ENCODE data around the gene MPPED1.
A peak's percentile ranks its signal among the peaks of the same experiment; 100 is the strongest.

Gene MPPED1

DNA sequence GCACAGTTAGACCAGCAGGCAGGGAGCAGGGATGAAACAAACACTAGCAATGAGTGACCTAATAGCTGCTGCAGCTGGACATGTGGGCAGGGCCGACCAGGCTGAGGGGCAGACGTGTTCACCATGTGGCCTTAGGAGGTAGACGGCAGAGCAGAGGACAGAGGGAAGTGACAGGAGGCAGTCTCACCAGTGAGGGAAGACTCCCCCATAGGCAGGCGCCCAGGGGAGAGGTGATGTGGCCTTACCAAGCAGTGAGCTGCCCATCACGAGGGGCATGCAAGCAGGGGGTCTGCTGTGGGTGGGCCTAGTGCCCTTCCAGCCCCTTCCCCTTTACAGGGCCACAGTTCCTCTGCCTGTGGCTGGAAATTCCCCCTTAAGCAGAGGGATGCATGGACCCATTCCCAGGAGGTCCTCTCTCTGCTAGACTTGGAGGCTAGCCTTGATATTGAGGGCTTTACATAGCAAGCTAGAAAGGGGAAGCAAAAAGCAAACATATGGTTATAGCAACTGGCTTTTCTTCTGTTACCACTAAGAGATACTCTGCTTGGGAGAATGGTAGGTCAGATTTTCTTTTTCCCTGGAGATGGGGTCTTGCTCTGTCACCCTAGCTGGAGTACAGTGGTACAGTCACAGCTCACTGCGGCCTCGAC, 67.6 kb downstream of the MPPED1 start:
- DNase-seq = no peak

DNA sequence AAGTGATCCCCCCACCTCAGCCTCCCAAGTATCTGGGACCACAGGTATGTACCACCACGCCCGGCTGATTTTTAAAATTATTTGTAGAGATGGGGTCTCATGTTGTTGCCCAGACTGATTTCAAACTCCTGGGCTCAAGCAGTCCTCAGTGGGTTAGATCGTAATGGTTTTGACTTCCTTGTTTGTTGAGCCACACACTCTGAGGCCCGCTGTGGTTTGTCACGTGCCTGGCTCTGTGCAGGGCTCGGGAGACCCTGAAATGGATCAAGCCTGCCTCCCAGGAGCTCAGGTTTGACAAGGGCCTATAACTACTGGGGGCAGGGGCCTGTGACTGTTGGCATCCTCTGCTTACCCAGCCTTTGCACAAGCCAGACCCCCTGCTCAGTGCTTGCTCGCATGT, 68.1 kb downstream of the MPPED1 start:
- DNase-seq = no peak

DNA sequence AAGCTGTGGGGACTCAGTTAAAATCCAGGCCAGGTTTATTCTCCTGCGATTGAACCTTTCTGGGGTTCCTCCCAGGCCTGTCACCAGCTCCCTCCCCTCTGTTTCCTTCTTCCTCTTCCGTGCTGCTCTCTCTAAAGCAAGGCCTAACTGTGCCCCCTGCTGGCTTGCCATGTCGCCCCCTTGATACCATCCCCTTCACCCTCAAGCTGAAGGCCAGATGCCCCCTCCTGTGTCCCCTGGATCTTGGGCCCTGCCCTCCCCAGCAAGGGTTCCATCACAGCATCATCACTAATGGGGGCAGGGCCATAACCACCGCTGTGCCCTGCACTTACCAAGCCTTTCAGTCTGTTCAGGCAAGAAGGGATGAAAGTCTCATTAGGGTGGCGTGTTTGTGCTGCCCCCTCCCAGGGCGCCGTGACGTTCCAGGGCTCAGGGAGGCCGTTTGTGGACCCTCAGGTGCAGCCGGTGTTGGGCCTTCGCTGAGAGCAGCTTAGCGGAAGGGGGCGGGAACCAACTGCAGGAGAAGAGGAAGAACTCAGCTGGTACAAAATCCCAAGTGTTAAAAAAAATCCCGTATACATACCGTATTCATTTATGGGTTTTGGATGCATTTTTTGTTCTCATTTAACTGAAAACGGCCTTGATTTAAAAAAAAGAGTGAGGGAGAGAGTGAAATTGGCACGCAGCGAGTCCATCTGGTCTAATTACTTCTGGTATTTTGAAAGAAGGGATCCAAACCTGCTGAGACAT, 69.9 kb downstream of the MPPED1 start:
- peak; percentile 19 for DNase-seq

DNA sequence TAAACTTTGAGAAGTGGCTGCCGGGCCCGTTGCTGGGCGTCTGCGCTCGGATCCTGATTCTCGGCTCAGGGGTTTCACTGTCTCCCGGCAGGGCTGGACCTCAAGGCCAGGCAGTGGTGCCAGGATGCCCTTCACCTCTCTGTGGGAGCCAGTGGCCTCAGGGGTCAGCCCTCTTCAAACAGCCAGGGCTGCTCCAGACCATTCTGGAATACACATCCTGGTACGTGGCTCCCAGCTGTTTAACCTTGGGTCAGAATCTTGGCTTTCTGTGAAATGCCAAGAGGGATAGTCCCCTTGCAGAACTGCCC, 70.5 kb downstream of the MPPED1 start:
- no peak for DNase-seq

DNA sequence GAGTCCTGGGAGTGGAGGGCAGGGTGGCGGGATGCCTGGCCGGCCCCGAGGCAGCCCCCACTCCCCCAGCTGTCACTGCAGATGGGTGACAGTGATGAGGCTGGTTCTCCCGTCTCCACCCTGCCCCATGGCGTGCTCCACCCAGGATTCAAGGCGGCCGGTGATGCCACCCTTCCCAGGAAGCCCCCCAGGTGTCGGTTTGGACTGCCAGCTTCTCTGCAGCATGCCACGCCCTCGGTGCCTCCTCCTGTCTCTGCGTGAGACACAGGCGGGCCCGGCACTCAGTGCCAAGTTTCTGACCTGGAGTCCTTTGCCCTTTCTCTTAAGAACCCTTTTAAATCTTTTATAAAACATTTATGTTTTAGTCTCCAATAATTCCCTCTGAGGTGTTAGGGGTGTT, 71.5 kb downstream of the MPPED1 start:
- DNase-seq = no peak

DNA sequence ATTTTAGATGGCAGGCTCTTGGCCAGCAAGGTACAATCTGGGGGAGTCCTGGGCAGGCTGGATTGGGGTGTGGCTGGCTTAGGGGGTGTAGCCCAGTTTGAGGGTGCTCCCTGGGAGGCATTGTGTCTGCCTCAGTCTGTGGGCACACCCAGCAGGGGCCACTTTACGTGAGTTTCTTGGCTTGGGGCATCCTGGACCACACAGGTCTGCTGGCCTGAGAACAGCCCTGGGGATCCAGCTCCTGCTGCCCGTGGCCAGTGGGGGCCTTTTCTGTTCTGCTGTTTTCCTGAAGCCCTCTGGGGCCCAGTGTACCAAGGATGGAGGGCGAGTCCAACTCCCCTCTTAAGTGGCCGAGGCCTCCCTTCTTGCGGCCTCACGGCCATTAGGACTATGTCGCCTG, 71.9 kb downstream of the MPPED1 start:
- no peak for DNase-seq

DNA sequence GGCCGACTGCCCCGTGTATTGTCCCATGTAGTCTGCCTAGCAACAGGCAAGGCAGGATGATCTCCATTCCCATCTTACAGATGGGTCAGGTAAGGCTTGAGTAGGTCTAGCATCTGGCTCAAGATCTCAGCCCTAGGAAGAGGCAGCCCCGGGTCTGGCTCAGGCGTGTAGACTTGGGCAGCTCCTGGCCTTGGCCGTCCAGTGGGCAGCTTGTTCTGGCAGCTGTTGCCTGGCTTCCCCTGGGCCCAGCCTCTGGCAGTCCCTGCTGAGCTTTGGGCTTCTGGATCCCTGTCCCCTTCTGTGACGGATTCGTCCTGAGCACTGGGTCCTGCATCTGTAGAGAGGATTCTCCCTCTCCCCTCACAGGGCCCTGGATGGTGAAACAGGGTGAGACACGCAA, 72.4 kb downstream of the MPPED1 start:
- DNase-seq = no peak

DNA sequence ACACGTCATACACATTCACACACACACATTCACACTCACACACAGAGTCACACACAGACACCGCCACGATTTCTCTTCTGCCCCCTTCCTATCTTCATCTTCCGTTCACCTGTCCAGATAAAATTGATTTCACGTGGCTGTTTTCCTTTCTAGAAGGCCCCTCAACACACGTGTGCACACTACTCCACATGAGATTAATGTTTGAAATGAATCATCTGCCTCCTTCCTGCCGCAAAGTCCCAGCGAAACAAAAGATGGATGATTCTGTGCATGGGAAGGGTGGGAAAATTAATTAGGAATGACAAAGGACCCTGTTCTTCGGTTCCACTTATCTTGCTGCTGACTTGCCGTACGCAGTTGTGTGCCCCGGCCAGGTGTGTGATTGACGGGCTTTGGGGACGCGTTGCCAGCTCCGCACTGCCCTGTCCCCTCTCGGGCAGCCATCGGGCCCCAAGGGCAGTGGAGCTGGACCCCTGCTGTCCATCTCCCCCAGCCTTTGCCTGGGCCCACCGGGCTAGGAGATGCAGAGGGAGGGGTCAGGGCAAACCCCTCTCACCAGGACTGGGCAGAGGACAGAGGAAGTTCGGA, 73.8 kb downstream of the MPPED1 start:
- DNase-seq = no peak

DNA sequence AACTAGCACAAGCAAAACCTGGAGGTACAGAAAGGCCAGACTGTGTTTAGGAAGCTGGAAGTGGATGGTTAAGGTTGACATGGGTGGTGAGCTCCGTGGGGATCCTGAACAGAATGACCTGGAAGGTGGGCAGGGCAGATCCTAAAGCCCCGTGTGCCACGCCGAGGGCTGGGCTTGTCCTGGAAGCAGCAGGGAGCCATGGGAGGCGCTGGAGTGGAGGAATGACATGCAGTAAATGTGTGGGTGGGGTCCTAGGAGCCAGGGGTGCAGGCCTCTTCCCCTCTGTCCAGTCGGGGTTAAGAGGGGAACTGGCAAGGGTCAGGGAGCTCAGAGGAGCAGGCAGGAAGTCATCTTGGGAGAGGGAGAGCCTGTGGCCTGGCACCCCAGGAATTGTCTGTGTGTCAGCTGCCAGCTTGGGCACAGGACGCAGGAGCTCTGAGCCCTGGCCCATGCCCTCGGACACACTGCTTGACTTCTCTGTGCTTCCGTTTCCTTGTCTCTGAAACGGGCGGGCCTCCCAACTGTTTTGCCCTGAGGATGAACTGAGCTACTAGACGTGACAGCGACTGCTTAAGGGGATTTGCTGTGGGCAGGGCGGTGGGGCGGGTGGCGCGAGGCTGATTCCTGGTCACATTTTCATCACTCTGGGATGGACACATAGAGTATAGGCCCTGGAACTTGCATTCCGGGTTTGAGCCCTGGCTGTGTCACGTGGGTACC, 75.7 kb downstream of the MPPED1 start:
- no peak for DNase-seq

DNA sequence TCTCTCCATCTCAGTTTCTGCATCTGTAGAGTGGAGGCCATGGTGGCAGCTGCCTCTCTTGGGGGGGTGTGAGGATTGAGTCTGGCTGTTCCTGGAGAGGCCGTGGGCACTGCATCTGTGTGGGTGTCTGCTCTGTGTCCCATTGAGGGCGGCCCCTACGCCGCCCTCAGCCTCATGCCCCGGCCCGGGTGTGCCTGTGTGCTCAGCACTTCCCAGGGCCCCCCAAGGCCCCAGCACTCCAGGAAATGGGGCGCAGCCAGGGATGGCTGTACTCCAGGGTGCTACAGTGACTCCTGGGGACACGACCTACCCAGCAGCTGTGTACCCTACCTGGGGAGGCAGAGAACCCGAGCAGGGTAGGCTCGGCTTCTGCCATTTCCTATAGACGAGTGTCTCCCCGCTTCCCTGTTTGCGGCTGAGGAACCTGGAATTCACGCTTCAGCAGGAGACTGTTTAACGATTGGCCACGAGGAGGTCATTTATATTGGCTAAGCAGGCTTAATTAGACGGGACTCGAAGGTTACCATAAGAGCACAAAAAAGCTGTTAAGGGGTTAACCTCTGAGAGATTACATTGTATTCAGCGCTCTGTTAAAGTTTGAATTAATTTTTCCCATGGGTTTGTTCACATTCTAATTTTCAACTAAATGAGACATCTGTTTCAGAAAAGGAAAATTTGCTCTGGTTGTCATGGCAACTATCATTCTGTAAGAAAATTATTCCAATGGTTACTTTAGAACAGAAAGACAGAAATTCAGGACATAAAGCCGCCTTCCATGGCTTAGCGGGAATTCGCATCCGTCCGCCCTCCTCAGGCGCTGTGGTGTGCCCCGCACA, 76.4 kb downstream of the MPPED1 start:
- no peak for DNase-seq

DNA sequence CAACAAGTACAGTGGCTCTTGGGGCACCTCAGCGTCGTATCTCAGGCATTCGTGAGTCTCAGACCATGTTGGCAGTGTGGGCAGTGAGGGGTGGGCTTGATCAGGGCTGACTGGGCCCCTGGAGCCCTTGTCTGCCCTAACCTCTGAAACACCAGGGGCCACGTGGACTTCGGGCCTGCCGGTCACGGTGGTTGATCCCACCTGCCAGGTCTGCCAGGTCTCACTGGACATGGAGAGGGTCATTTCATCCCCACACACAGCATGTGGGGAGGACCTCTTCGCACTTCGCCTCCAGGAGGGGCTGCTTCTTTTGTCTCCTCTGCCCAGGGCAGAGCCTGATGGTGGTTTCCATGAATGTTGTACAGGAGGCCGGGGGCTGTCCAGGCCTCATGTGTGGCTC, 77.1 kb downstream of the MPPED1 start:
- no peak for DNase-seq

DNA sequence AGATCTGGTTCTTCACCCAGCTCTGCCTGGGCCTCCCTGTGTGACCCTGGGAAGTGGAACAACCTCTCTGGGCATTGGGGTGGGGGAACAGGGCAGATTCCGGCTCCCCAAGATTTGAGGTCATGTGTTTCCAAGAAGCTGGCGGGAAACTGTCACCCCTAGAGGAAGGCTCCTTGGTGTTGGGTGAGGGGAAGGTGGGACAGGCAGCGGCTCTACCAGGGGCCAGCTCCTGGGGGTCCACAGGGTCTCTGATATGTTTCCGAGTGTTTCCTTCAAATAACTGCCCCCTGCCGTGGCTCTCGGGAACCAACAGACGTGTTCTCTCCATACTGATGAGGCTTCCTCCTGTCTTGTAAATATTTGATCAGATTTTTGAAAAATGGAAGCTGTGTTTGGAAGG, 78.5 kb downstream of the MPPED1 start:
- DNase-seq = no peak

DNA sequence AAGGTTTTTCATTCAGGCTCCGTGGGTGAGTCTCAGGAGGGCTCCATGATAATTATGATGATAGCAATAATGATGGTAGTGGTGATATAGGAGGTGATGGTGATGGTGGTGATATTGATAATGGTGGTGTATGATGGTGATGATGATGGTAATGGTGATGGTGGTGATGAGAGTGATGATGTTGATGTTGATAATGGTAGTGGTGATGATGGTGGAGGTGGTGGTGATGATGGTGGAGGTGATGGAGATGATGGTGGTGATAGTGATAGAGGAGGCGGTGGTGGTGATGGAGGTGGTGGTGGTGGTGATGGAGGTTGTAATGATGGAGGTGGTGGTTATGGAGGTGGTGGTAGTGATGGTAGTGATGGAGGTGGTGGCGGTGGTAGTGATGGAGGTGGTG, 79.4 kb downstream of the MPPED1 start:
- no peak for DNase-seq

DNA sequence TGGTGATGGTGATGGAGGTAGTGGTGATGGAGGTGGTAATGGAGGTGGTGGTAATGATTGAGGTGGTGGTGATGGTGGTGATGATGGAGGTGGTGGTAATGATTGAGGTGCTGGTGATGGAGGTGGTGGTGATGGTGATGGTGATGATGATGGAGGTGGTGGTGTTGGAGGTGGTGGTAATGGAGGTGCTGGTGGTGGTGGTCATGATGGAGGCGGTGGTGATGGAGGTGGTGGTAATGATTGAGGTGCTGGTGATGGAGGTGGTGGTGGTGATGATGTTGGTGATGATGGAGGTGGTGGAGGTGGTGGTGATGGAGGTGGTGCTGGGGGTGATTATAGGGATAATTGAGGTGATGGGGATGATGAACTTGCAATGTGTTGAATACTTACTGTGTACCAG, 79.9 kb downstream of the MPPED1 start:
- no peak for DNase-seq

DNA sequence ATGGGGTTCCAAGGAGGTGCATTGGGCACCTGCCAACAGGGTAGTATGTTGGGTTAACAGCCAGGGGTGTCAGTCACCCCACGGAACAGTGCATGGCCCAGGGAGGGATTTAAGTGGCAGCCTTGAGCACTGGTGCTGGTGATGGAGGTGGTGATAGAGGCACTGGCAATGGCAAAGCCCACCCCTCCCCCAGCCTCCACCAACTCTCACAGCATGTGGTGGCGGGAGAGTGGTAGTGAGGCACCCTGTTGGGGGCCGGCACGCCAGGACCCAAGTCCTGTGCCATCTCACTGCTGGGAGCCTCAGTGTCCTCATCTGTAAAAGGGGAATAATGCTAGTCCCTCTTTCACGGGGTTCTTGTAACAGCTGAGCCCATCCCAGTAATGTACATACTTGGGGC, 81.5 kb downstream of the MPPED1 start:
- DNase-seq = no peak

DNA sequence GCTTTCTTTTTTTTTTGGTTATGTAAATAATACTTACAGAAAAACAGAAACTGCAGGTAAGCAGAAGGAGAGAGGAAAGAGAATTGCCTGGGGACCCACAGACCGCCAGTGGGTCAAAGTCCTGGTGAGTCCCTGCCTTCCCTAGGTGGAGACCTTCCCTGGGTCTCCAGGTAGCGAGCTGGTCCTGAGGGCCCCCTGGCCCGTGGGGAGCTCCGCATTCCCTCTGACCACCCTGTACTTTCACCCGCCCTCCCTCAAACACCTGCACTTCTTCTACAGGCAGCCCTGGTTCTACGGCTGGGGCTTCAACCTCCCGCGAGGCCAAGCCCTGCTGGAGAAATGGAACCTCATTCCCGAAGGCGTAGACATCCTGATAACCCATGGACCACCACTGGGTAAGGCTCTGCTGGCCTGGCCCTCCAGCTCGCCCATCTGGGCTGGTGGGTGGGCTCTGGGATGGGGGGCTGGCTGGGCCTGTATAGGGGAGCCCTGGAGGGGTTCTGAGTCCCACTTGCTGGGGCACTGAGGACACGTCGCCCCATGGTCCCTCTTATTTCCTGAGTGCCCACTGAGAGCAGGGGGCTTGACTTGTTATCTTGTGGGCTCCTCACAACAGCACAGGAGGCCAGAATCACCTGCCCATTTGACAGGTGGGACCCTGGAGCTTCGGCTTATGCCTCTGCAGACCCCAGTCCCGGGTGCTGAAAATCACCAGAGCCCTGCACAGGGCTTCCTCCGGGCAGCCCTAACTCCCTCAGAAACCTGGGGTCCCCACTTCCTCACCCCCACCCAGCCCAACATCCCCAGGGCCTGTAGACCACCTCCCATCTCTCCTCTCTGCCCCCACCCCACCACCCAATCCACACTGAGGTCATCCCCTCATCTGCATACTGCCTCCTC, 86.4 kb downstream of the MPPED1 start:
- DNase-seq = no peak

DNA sequence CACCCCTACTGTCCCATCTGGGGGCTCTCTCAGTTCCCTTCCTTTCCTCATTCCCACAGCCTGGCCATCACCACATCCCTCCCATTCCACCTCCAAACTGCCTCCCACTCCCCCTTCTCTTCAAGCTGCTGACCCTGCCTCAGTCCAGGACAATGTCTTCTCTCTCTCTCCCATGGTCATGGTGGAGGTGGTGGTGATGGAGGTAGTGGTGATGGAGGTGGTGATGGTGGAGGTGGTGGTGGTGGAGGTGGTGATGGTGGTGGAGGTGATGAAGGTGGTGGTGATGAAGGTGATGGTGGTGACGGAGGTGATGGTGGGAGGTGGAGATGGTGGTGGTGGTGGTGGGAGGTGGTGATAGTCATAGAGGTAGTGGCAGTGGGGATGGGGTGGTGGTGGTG, 87.0 kb downstream of the MPPED1 start:
- DNase-seq = no peak

DNA sequence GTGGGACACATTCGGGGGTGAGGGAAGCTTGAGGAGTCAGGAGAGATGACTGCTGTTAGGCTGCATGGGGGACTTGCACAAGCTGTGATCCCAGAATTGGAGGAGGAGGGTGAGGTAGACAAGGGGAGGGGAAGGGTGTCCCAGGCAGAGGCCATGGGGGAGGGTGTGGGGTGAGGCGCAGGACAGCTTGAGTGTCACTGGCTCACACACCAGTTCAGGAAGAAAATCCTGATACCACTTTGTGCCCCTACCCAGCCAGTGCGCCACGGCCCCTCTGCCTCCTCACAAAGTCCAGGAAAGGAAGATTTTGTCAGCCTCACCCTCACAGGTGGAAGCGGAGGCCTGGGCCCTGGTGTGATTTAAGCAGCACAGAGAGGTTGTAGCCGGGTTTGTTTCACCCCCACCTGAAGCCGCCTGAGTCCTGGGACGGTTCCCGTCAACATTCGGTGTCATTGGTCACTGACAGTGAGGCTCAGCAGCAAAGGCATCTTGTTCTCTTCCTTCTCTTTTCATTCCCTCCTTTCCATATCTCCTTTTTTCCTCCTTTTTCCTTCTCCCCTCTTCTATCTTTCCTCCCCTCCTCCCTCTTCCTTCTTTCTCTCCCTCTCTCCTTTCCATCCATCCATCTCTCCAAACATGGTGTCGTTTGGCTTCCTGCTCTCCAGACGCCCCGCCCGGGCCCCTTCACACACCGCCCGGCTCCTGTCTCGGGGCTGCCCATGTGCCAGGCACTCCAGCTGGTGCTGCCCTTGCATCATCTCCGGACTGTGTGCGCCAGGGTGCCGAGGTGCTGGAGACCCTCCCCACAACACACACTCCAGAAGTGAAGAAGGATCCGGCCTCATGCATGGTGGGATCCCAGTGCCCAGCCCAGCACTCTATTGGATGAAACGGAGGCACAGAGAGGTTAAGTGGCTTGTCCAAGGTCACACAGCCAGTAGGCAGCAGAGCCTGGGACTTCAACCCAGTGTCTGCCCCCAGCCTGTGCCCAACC, 89.3 kb downstream of the MPPED1 start:
- no peak for DNase-seq

DNA sequence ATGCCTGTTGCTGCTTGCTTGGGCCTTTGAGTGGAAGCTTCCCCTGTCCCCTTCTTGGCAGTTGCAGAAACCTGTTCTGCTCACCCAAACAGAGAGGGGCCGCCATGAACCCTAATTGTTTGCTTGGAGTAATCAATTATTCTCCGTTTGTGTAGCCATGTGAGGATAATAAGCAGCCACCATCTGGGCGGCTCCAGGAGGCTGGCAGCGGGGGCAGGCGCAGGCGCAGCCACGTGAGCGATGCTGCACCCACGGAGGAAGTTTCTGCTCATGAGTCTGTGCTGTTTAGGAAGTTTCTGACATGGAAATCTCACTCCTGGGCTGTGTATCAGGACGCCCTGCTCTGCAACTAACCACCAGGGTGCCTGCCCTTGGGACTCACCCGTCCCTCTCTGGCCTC, 90.1 kb downstream of the MPPED1 start:
- no peak for DNase-seq

DNA sequence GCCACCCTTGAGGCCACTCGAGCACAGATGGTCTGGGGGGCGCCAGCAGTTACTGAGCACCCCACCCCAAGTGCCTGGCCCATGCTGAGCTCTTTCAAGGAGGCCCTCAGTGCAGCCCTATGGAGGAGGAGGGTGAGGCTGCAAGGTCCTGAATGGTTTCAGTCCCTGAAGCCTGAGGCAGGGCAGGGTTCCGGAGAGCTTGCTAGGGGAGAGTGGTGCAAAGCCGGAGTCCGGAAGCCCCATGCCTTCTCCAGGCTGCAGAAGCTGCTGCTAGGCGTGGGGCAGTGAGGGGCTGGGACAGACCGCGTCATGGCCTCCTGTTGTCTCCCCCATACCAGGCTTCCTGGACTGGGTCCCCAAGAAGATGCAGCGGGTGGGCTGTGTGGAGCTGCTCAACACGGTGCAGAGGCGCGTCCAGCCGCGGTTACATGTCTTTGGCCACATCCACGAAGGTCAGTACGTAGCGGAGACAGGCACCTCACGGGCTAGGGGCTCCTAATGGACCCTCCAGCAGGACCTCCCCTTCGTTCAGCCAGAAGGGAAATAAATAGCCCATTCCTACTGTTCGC, 90.6 kb downstream of the MPPED1 start:
- no peak for DNase-seq

Measured in stimulated activated CD4-positive, alpha-beta T cell treated with anti-CD3 and anti-CD28 coated beads, Interleukin-15, amount 100 ng/mL, for 24 hours (primary cell).